Sigmoid colon (tissue), 7 donors: ENCODE data around the gene PLD1. TPM values are rescaled to one million over a fixed set of nuclear protein-coding genes. Genes with fewer than 3 reads are reported as not detected.

ENCODE experiments used
- DNase-seq: peaks from one replicate; pipeline ENCODE4 v3.0.0-alpha.2; 2019
- H3K27ac ChIP-seq, 4 donors: fragments of 200-600 bp; sonication (generic); one replicate each; pipeline ENCODE4 v1.5.1; 2016 to 2019; ENCODE audit warnings: mild to moderate bottlenecking in 1 of 4
- H3K27me3 ChIP-seq, 3 donors: fragments of 200-600 bp; sonication (generic); one replicate each; pipeline ENCODE4 v1.5.1; 2019; ENCODE audit warnings: mild to moderate bottlenecking in 1 of 3
- H3K36me3 ChIP-seq, 4 donors: fragments of 200-600 bp; sonication (generic); one replicate each; pipeline ENCODE4 v1.5.1; 2016 to 2019
- H3K4me1 ChIP-seq, 4 donors: fragments of 200-600 bp; sonication (generic); one replicate each; pipeline ENCODE4 v1.5.1; 2017 to 2019
- H3K4me3 ChIP-seq, 4 donors: fragments of 200-600 bp; sonication (generic); one replicate each; pipeline ENCODE4 v1.5.1; 2017 to 2019; ENCODE audit warnings: mild to moderate bottlenecking in 2 of 4, moderate library complexity in 1 of 4
- H3K9me3 ChIP-seq, 4 donors: fragments of 200-600 bp in 3 of 4; sonication (generic) in 3 of 4; one replicate each; pipeline versions ENCODE4 v1.5.1 to v1.6.1; 2013 to 2019
- CTCF ChIP-seq, 4 experiments: fragments of 450-650 bp in 3 of 4; fragments of 200-600 bp in 1 of 4; IDR thresholded peaks; one replicate each; pipeline ENCODE4 v1.5.1; 2016 to 2019; ENCODE audit warnings: antibody characterized with exemption in 4 of 4, mild to moderate bottlenecking in 3 of 4, moderate library complexity in 2 of 4
- EP300 ChIP-seq, 4 donors: sonication (generic); formaldehyde crosslinking; IDR thresholded peaks; one replicate each; pipeline ENCODE4 v1.6.1; 2017; ENCODE audit warnings: antibody characterized with exemption in 4 of 4
- POLR2A ChIP-seq, 2 donors: fragments of 450-650 bp; IDR thresholded peaks; one replicate each; pipeline ENCODE4 v1.6.1; 2016; ENCODE audit warnings: antibody characterized with exemption in 2 of 2, mild to moderate bottlenecking in 2 of 2, moderate library complexity in 2 of 2
- POLR2AphosphoS5 ChIP-seq, 4 donors: sonication (generic); formaldehyde crosslinking; IDR thresholded peaks; one replicate each; pipeline ENCODE4 v1.6.1; 2017; ENCODE audit warnings: antibody characterized with exemption in 4 of 4
- WGBS, 2 donors: extraction: QIAGEN DNeasy Blood & Tissue Kit; methylation state at CpG; one replicate each; pipeline ENCODE4 v1.1.7; 2013; 5-methylcytosine and 5-hydroxymethylcytosine counted together
- intact Hi-C: fragments of 100-400 bp; cut with DNase I; formaldehyde crosslinking; loops from one replicate; pipeline ENCODE4 v1.15.1; 2023
- polyA plus RNA-seq, 3 donors: library from polyadenylated mRNA; stranded (reverse); fragments of 200-250 nt; gene quantifications; one replicate each; pipeline ENCODE4 v1.2.3, GENCODE V29; 2013
- total RNA-seq, 4 donors: library from RNA; depleted of rRNA; stranded (reverse); fragments of >200 nt; gene quantifications; one replicate each; pipeline ENCODE4 v1.1.0, GENCODE V29; 2016
- donor health status: healthy with polysubstance abuse.
- donor health status: Bipolar disorder and iron deficiency.
- donor health status: healthy.

The PLD1 gene
- total and polyA plus RNA-seq, 7 donors, result 8.6 to 24.3 (median 12.2) TPM

GRCh38 chr3:171690281-171690680, 120.0 kb downstream of the PLD1 start:
- Histone ChIP-seq H3K4me1 (peaks cover 0 to 21% (median 6%) of the 10 kb centered on the region in 4 donors), H3K9me3 (no peaks in the 10 kb centered on the region), H3K36me3 (no peaks in the 10 kb centered on the region), H3K27me3 (no peaks in the 10 kb centered on the region), H3K27ac (no peak overlapping the region), H3K4me3 (no peak overlapping the region)
- intact Hi-C loops, result no loop called here
- no peak for DNase-seq
- TF ChIP-seq EP300 (IDR thresholded peaks at IDR 0.05), result no peak
- TF ChIP-seq POLR2A (IDR thresholded peaks at IDR 0.05), result no peak
- no peak for TF ChIP-seq POLR2AphosphoS5 (IDR thresholded peaks at IDR 0.05)
- no peak for TF ChIP-seq CTCF (IDR thresholded peaks at IDR 0.05)

DNA sequence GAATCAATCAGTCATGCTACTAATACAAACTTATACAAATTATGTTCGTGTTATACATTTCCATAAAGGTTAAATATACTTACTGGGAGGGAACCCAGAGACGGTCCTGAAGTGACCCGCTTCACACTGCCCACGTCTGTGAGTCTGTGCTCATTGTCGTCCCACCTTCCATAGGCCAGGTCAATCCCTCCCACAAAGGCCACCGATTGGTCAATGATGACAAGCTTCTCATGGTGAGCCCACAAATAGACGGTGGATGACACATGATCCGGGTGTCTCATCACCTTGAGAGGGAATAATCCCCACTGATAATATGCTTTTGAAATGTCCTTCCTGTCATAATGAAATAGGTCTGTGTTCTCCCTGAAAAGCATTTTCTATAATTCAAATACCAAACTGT, 121.7 kb downstream of the PLD1 start:
- H3K4me1 ChIP-seq, result peaks cover 0 to 12% (median 3%) of the 10 kb centered on the region in 4 donors
- TF ChIP-seq EP300 (IDR thresholded peaks at IDR 0.05), result no peak
- no peak for TF ChIP-seq POLR2A (IDR thresholded peaks at IDR 0.05)
- no peak for TF ChIP-seq CTCF (IDR thresholded peaks at IDR 0.05)
- no peak for TF ChIP-seq POLR2AphosphoS5 (IDR thresholded peaks at IDR 0.05)
- no peaks in the 10 kb centered on the region for H3K27me3 ChIP-seq
- WGBS, 2 donors, result 90 to 91% methylated on average over 8 of the region's 8 CpGs
- H3K36me3 ChIP-seq, result no peaks in the 10 kb centered on the region
- DNase-seq, result no peak
- no peak overlapping the region for H3K27ac ChIP-seq
- H3K9me3 ChIP-seq, result no peaks in the 10 kb centered on the region
- intact Hi-C loops, result no loop called here
- no peak overlapping the region for H3K4me3 ChIP-seq

- TF ChIP-seq CTCF (IDR thresholded peaks at IDR 0.05) (no peak), POLR2A (IDR thresholded peaks at IDR 0.05) (no peak), EP300 (IDR thresholded peaks at IDR 0.05) (no peak), POLR2AphosphoS5 (IDR thresholded peaks at IDR 0.05) (no peak)
- Histone ChIP-seq H3K27me3 (no peaks in the 10 kb centered on the region), H3K27ac (no peak overlapping the region), H3K36me3 (no peaks in the 10 kb centered on the region), H3K9me3 (no peaks in the 10 kb centered on the region), H3K4me3 (no peak overlapping the region), H3K4me1 (peaks cover 0 to 12% (median 3%) of the 10 kb centered on the region in 4 donors)
- intact Hi-C loops, result no loop called here
- DNase-seq, result no peak
These were observed 122.3 kb downstream of the PLD1 start for GRCh38 chr3:171688002-171688401.

DNA sequence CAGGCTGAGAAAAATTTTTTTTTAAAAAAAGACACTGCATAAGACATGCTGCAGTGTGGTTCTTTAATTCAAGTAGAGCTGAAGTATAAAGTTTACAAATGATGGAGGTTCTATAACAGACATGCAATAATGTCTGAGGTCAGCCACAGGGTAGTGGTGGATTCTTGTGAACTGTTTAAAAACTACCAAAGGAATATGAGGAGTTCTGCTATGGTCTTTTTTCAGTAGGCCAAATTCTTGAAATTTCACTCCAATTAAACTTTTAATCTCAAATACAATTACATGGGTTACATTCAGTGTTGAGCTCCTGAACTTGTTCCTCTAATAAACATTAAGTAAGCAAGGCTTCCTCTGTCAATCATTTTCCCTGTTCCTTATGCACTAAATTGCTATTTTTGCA, 122.7 kb downstream of the PLD1 start:
- peaks cover 0 to 12% (median 3%) of the 10 kb centered on the region in 4 donors for H3K4me1 ChIP-seq
- no peak overlapping the region for H3K27ac ChIP-seq
- H3K4me3 ChIP-seq, result no peak overlapping the region
- no peak for DNase-seq
- TF ChIP-seq POLR2A (IDR thresholded peaks at IDR 0.05) (no peak), EP300 (IDR thresholded peaks at IDR 0.05) (no peak), CTCF (IDR thresholded peaks at IDR 0.05) (no peak)
- no peaks in the 10 kb centered on the region for H3K27me3 ChIP-seq
- H3K36me3 ChIP-seq, result no peaks in the 10 kb centered on the region
- intact Hi-C loops, result no loop called here
- no peaks in the 10 kb centered on the region for H3K9me3 ChIP-seq

DNA sequence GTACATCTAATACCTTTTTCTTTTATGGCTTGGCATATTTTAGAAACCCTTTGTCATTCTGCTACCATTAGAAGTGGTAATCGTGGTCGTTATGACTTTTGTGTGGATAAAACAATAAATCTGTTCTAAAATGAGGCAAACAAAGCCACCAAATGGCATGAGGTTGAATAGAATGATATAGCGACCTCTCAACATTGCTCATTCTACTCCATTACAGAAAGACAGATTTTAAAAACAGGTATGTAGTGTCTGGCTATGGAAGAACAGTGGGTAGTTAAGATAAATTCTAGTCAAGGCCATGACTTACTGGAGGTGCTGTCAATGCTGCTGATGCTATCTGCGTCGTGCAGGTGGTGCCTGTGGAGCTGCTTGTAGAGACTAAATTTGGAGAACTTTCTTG, 123.2 kb downstream of the PLD1 start:
- WGBS, 2 donors, result 88 to 89% methylated on average over 5 of the region's 5 CpGs
- DNase-seq, result no peak
- intact Hi-C loops, result no loop called here

More for the DNA sequence above, 123.2 kb downstream of the PLD1 start:
- no peak for TF ChIP-seq CTCF (IDR thresholded peaks at IDR 0.05)
- Histone ChIP-seq H3K27me3 (no peaks in the 10 kb centered on the region), H3K4me1 (peaks cover 0 to 12% (median 3%) of the 10 kb centered on the region in 4 donors), H3K36me3 (no peaks in the 10 kb centered on the region), H3K4me3 (no peak overlapping the region), H3K9me3 (no peaks in the 10 kb centered on the region), H3K27ac (no peak overlapping the region)
